ENCODE data around the gene GPR83.

GPR83 gene

DNA sequence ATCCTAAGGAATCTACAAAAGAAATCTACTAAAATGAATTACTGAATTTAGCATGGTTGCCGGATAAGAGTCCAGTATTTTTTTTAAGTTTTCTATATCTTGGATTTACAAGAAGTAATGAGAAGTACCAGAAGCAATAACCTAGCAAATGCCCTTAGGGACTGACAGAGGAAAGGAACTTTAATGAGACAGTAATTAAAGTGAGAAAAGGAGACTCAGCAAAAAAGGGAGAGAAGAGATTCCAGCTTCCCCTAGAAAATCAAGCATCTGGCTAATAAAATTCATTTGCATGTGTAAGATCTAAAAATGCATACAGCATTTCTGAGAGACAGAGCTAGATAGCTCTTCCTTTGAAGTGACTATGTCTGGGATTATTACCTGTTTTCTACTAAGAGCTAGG, 57.7 kb downstream of the GPR83 start:
- Histone ChIP-seq H3K27ac (no peak overlapping the region), H3K27me3 (ENCODE audit: control insufficient read depth, insufficient read depth, low read length) (no peaks in the 10 kb centered on the region), H3K36me3 (ENCODE audit: control insufficient read depth, insufficient read depth, low read length) (no peaks in the 10 kb centered on the region), H3K9me3 (ENCODE audit: control insufficient read depth, low read length) (no peaks in the 10 kb centered on the region), H3K9ac (no peak overlapping the region), H3K4me3 (ENCODE audit: low read depth, low read length) (no peak overlapping the region), H3K79me2 (no peaks in the 10 kb centered on the region), H3K4me1 (no peaks in the 10 kb centered on the region), H2AFZ (no peak overlapping the region), H3K4me2 (ENCODE audit: low read length) (no peak overlapping the region)
- TF ChIP-seq, protein P1, sequence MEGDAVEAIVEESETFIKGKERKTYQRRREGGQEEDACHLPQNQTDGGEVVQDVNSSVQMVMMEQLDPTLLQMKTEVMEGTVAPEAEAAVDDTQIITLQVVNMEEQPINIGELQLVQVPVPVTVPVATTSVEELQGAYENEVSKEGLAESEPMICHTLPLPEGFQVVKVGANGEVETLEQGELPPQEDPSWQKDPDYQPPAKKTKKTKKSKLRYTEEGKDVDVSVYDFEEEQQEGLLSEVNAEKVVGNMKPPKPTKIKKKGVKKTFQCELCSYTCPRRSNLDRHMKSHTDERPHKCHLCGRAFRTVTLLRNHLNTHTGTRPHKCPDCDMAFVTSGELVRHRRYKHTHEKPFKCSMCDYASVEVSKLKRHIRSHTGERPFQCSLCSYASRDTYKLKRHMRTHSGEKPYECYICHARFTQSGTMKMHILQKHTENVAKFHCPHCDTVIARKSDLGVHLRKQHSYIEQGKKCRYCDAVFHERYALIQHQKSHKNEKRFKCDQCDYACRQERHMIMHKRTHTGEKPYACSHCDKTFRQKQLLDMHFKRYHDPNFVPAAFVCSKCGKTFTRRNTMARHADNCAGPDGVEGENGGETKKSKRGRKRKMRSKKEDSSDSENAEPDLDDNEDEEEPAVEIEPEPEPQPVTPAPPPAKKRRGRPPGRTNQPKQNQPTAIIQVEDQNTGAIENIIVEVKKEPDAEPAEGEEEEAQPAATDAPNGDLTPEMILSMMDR (IDR thresholded peaks at IDR 0.05), result no peak

DNA sequence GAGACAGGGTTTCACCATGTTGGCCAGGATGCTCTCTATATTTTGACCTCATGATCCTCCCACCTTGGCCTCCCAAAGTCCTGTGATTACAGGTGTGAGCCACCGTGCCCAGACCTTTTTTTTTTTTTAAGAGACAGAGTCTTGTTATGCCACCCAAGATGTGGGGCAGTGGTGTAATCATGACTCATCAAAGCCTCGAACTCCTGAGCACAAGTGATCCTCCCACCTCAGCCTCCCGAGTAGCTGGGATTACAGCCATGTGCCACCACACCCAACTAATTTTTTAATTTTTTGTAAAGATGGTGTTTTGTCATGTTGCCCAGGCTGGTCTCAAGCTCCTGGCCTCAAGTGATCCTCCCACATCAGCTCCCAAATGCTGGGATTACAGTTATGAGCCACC, 59.0 kb downstream of the GPR83 start:
- TF ChIP-seq, protein P1 (IDR thresholded peaks at IDR 0.05), result no peak
- H3K9me3 ChIP-seq (ENCODE audit: control insufficient read depth, low read length), result no peaks in the 10 kb centered on the region
- no peaks in the 10 kb centered on the region for H3K4me1 ChIP-seq
- H3K27me3 ChIP-seq (ENCODE audit: control insufficient read depth, insufficient read depth, low read length), result no peaks in the 10 kb centered on the region
- no peak overlapping the region for H3K9ac ChIP-seq
- H2AFZ ChIP-seq, result no peak overlapping the region
- no peak overlapping the region for H3K27ac ChIP-seq
- H3K4me2 ChIP-seq (ENCODE audit: low read length), result no peak overlapping the region
- no peak overlapping the region for H3K4me3 ChIP-seq (ENCODE audit: low read depth, low read length)
- H3K36me3 ChIP-seq (ENCODE audit: control insufficient read depth, insufficient read depth, low read length), result no peaks in the 10 kb centered on the region
- H3K79me2 ChIP-seq, result no peaks in the 10 kb centered on the region

DNA sequence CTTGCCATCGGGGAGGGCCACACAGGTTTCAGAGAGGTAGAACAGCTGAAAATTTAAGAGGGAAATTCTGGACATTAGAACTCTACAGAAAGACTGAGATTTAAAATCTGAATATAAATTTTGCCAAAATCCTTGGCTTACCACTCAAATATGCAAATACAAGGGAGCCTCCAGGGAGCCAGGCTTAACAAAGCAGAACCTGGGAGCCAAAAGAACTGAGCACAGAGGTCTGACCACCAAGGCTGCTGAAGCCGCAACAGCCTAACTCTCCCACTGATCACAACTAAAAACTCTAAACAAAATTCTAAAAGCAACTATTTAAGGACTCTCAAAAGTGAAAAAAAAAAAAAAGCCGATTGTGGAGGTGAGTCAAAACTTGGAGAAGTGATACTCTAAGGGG, 62.6 kb downstream of the GPR83 start:
- TF ChIP-seq, protein P1 (IDR thresholded peaks at IDR 0.05), result no peak
- H3K4me3 ChIP-seq (ENCODE audit: low read depth, low read length), result no peak overlapping the region

DNA sequence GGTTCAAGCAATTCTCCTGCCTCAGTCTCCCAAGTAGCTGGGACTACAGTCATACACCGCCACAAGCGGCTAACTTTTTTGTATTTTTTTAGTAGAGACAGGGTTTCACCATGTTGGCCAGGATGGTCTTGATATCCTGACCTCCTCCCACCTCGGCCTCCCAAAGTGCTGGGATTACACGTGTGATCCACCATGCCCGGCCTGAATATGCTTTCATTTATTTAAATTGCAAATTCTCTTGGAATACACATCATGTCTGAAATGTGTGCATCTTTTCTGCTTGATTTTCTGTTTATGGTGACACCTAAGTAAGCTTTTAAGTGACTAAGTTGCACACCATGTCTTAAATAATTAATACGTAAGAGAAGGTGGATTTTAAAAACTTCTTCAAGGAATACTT, 65.2 kb downstream of the GPR83 start:
- H3K27me3 ChIP-seq (ENCODE audit: control insufficient read depth, insufficient read depth, low read length), result no peaks in the 10 kb centered on the region
- H2AFZ ChIP-seq, result no peak overlapping the region
- H3K9ac ChIP-seq, result no peak overlapping the region
- H3K79me2 ChIP-seq, result no peaks in the 10 kb centered on the region
- no peaks in the 10 kb centered on the region for H3K4me1 ChIP-seq
- no peak overlapping the region for H3K4me3 ChIP-seq (ENCODE audit: low read depth, low read length)
- TF ChIP-seq, protein P1 (IDR thresholded peaks at IDR 0.05), result no peak
- no peaks in the 10 kb centered on the region for H3K36me3 ChIP-seq (ENCODE audit: control insufficient read depth, insufficient read depth, low read length)
- no peak overlapping the region for H3K27ac ChIP-seq
- no peak overlapping the region for H3K4me2 ChIP-seq (ENCODE audit: low read length)
- H3K9me3 ChIP-seq (ENCODE audit: control insufficient read depth, low read length), result no peaks in the 10 kb centered on the region

More for the DNA sequence above, 62.6 kb downstream of the GPR83 start:
- Histone ChIP-seq H3K9me3 (ENCODE audit: control insufficient read depth, low read length) (no peaks in the 10 kb centered on the region), H2AFZ (no peak overlapping the region), H3K27ac (no peak overlapping the region), H3K36me3 (ENCODE audit: control insufficient read depth, insufficient read depth, low read length) (no peaks in the 10 kb centered on the region), H3K9ac (no peak overlapping the region), H3K4me1 (no peaks in the 10 kb centered on the region), H3K4me2 (ENCODE audit: low read length) (no peak overlapping the region), H3K27me3 (ENCODE audit: control insufficient read depth, insufficient read depth, low read length) (no peaks in the 10 kb centered on the region), H3K79me2 (no peaks in the 10 kb centered on the region)

DNA sequence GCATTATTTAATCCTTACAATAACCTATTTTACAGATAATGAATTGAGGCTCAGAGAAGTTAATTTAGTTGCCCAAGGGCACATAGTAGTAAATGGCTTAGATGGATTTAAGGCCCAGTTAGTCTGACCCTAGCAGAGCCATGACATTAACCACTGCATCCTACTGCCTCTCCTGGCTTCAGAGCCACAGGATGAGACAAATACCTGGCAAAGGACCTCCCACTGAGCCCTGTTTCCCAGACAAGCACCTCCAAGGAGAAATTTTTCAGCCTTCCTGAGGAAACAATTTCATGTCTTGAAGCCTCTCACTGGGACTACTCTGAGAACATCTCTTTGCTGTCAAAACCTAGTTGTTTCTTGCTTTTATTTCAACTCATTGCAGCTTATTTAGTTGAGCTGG, 68.4 kb downstream of the GPR83 start:
- H3K9ac ChIP-seq, result no peak overlapping the region
- TF ChIP-seq, protein P1 (IDR thresholded peaks at IDR 0.05), result no peak
- H3K4me1 ChIP-seq, result no peaks in the 10 kb centered on the region
- no peak overlapping the region for H3K4me2 ChIP-seq (ENCODE audit: low read length)
- H3K27me3 ChIP-seq (ENCODE audit: control insufficient read depth, insufficient read depth, low read length), result no peaks in the 10 kb centered on the region
- H3K36me3 ChIP-seq (ENCODE audit: control insufficient read depth, insufficient read depth, low read length), result no peaks in the 10 kb centered on the region
- no peaks in the 10 kb centered on the region for H3K79me2 ChIP-seq
- H2AFZ ChIP-seq, result no peak overlapping the region
- H3K27ac ChIP-seq, result no peak overlapping the region
- H3K4me3 ChIP-seq (ENCODE audit: low read depth, low read length), result no peak overlapping the region
- no peaks in the 10 kb centered on the region for H3K9me3 ChIP-seq (ENCODE audit: control insufficient read depth, low read length)

All from parathyroid adenoma (tissue), 2 donors.